ENCODE data around the gene RUNX1. TPM values are rescaled to one million over a fixed set of nuclear protein-coding genes. Genes with fewer than 3 reads are reported as not detected.

Gene RUNX1
- polyA plus RNA-seq, 3 donors = 6.2 to 49.7 (median 8.7) TPM

- Histone ChIP-seq H3K9me3 (replicated peaks in 1 of 2; ENCODE audit: control insufficient read depth in 1 of 2, insufficient read depth in 1 of 2, low read length in 2 of 2) (no peaks in the 10 kb centered on the region), H2AFZ (ENCODE audit: insufficient read depth, low read depth, low read length, poor library complexity, severe bottlenecking) (no peak overlapping the region), H3K4me1 (ENCODE audit: control insufficient read depth in 1 of 2, insufficient read depth in 2 of 2, low read length in 2 of 2) (peaks cover 38 to 56% of the 10 kb centered on the region in 2 donors), H3K79me2 (ENCODE audit: insufficient read depth, low read length) (peaks cover 95% of the 10 kb centered on the region), H3K4me2 (replicated peaks; ENCODE audit: extremely low read depth, low read length, poor library complexity, severe bottlenecking) (no peak overlapping the region), H3K36me3 (replicated peaks in 1 of 2; ENCODE audit: control insufficient read depth in 1 of 2, insufficient read depth in 2 of 2, low read length in 2 of 2) (no peaks in the 10 kb centered on the region), H3K4me3 (replicated peaks in 1 of 3; ENCODE audit: low read depth in 2 of 3, low read length in 3 of 3) (no peak overlapping the region), H3K9ac (ENCODE audit: insufficient read depth, low read length, poor library complexity, severe bottlenecking) (no peak overlapping the region), H3K27ac (ENCODE audit: low read depth in 1 of 2, low read length in 2 of 2) (no peak overlapping the region), H4K20me1 (ENCODE audit: insufficient read depth, low read length) (no peaks in the 10 kb centered on the region), H3K27me3 (ENCODE audit: control insufficient read depth in 2 of 2, insufficient read depth in 2 of 2, low read length in 2 of 2) (no peaks in the 10 kb centered on the region)
- DNase-seq = no peak
- TF ChIP-seq, protein P1, sequence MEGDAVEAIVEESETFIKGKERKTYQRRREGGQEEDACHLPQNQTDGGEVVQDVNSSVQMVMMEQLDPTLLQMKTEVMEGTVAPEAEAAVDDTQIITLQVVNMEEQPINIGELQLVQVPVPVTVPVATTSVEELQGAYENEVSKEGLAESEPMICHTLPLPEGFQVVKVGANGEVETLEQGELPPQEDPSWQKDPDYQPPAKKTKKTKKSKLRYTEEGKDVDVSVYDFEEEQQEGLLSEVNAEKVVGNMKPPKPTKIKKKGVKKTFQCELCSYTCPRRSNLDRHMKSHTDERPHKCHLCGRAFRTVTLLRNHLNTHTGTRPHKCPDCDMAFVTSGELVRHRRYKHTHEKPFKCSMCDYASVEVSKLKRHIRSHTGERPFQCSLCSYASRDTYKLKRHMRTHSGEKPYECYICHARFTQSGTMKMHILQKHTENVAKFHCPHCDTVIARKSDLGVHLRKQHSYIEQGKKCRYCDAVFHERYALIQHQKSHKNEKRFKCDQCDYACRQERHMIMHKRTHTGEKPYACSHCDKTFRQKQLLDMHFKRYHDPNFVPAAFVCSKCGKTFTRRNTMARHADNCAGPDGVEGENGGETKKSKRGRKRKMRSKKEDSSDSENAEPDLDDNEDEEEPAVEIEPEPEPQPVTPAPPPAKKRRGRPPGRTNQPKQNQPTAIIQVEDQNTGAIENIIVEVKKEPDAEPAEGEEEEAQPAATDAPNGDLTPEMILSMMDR (IDR thresholded peaks at IDR 0.05) = no peak
- Mint-ChIP-seq H3K4me1 (peaks cover 60% of the 10 kb centered on the region), H3K27me3 (ENCODE audit: low read depth in 3 of 3) (no peaks in the 10 kb centered on the region), H3K4me3 (no peak overlapping the region), H3K36me3 (no peaks in the 10 kb centered on the region), H3K9me3 (no peaks in the 10 kb centered on the region), H3K27ac (no peak overlapping the region)
- intact Hi-C loops (cut with micrococcal nuclease) = no loop called here
- WGBS (ENCODE audit: insufficient coverage) = no CpG with 5 or more reads among the region's 2 CpGs
These were observed 116.9 kb downstream of the RUNX1 start for GRCh38 chr21:34932233-34932632.

GRCh38 chr21:34930971-34931370 is 118.1 kb downstream of the RUNX1 start:
- H3K36me3 ChIP-seq (replicated peaks in 1 of 2; ENCODE audit: control insufficient read depth in 1 of 2, insufficient read depth in 2 of 2, low read length in 2 of 2) = no peaks in the 10 kb centered on the region
- peaks cover 62% of the 10 kb centered on the region for H3K4me1 Mint-ChIP-seq
- no peak overlapping the region for H2AFZ ChIP-seq (ENCODE audit: insufficient read depth, low read depth, low read length, poor library complexity, severe bottlenecking)
- H3K4me3 Mint-ChIP-seq = no peak overlapping the region
- peaks cover 0 to 2% of the 10 kb centered on the region in 2 donors for H3K36me3 Mint-ChIP-seq
- WGBS (ENCODE audit: insufficient coverage) = no CpG with 5 or more reads among the region's 3 CpGs
- TF ChIP-seq, protein P1 (IDR thresholded peaks at IDR 0.05) = no peak
- H3K9me3 Mint-ChIP-seq = no peaks in the 10 kb centered on the region
- DNase-seq = no peak
- no peaks in the 10 kb centered on the region for H3K27me3 Mint-ChIP-seq (ENCODE audit: low read depth in 3 of 3)
- peaks cover 44 to 65% of the 10 kb centered on the region in 2 donors for H3K4me1 ChIP-seq (ENCODE audit: control insufficient read depth in 1 of 2, insufficient read depth in 2 of 2, low read length in 2 of 2)
- H3K27ac ChIP-seq (ENCODE audit: low read depth in 1 of 2, low read length in 2 of 2) = peak overlapping the region in 1 of 2 donors; percentile 55
- H3K9ac ChIP-seq (ENCODE audit: insufficient read depth, low read length, poor library complexity, severe bottlenecking) = no peak overlapping the region
- no peaks in the 10 kb centered on the region for H4K20me1 ChIP-seq (ENCODE audit: insufficient read depth, low read length)
- intact Hi-C loops (cut with micrococcal nuclease) = no loop called here
- peak overlapping the region in 6 of 7 donors; percentile 34 to 90 (median 84) for H3K27ac Mint-ChIP-seq
- no peaks in the 10 kb centered on the region for H3K9me3 ChIP-seq (replicated peaks in 1 of 2; ENCODE audit: control insufficient read depth in 1 of 2, insufficient read depth in 1 of 2, low read length in 2 of 2)
- no peaks in the 10 kb centered on the region for H3K27me3 ChIP-seq (ENCODE audit: control insufficient read depth in 2 of 2, insufficient read depth in 2 of 2, low read length in 2 of 2)
- peaks cover 95% of the 10 kb centered on the region for H3K79me2 ChIP-seq (ENCODE audit: insufficient read depth, low read length)
- no peak overlapping the region for H3K4me2 ChIP-seq (replicated peaks; ENCODE audit: extremely low read depth, low read length, poor library complexity, severe bottlenecking)
- no peak overlapping the region for H3K4me3 ChIP-seq (replicated peaks in 1 of 3; ENCODE audit: low read depth in 2 of 3, low read length in 3 of 3)
